ENCODE data around the gene UGT1A7.
"Not testable (repeated sequence)": the region's sequence is repeated elsewhere in the genome, so short reads cannot be mapped to it uniquely, and the experiment has no call there.

Gene UGT1A7

GRCh38 chr2:233654501-233654900 lies 27.2 kb upstream of the UGT1A7 start:
- TF ChIP-seq EZH2phosphoT487 (IDR thresholded peaks at IDR 0.05; ENCODE audit: borderline replicate concordance, low read length): no peak
- TF ChIP-seq CTCF (IDR thresholded peaks at IDR 0.05; ENCODE audit: low read depth, low read length, poor library complexity, severe bottlenecking): no peak
- Histone ChIP-seq H3K9me2 (replicated peaks; ENCODE audit: control insufficient read depth, low read length) (no peaks in the 10 kb centered on the region), H4K20me1 (ENCODE audit: control insufficient read depth, insufficient read depth, low read depth, low read length) (no peaks in the 10 kb centered on the region), H3K27me3 (ENCODE audit: control insufficient read depth, low read length) (peaks cover 3% of the 10 kb centered on the region; the same call in 1 of the 2 replicates), H3K4me3 (ENCODE audit: low read length) (no peak overlapping the region), H3K27ac (ENCODE audit: low read depth, low read length) (no peak overlapping the region), H3K36me3 (ENCODE audit: control insufficient read depth, low read length) (no peaks in the 10 kb centered on the region), H3K4me1 (ENCODE audit: control insufficient read depth, low read length) (no peaks in the 10 kb centered on the region), H3K79me2 (ENCODE audit: control insufficient read depth, low read length) (no peaks in the 10 kb centered on the region), H3F3A (ENCODE audit: control insufficient read depth, insufficient read depth) (no peaks in the 10 kb centered on the region), H3K9me3 (ENCODE audit: control insufficient read depth, insufficient read depth, low read length) (no peaks in the 10 kb centered on the region), H3K4me2 (ENCODE audit: low read length) (no peak overlapping the region)

- Histone ChIP-seq H3K36me3 (ENCODE audit: control insufficient read depth, low read length) (no peaks in the 10 kb centered on the region), H3K79me2 (ENCODE audit: control insufficient read depth, low read length) (no peaks in the 10 kb centered on the region), H3K4me1 (ENCODE audit: control insufficient read depth, low read length) (no peaks in the 10 kb centered on the region), H3K9me2 (replicated peaks; ENCODE audit: control insufficient read depth, low read length) (no peaks in the 10 kb centered on the region), H3K27ac (ENCODE audit: low read depth, low read length) (no peak overlapping the region), H3K27me3 (ENCODE audit: control insufficient read depth, low read length) (peaks cover 3% of the 10 kb centered on the region; the same call in 1 of the 2 replicates), H3K9me3 (ENCODE audit: control insufficient read depth, insufficient read depth, low read length) (no peaks in the 10 kb centered on the region), H3K4me3 (ENCODE audit: low read length) (no peak overlapping the region), H3K4me2 (ENCODE audit: low read length) (no peak overlapping the region), H4K20me1 (ENCODE audit: control insufficient read depth, insufficient read depth, low read depth, low read length) (no peaks in the 10 kb centered on the region), H3F3A (ENCODE audit: control insufficient read depth, insufficient read depth) (no peaks in the 10 kb centered on the region)
- no peak for TF ChIP-seq CTCF (IDR thresholded peaks at IDR 0.05; ENCODE audit: low read depth, low read length, poor library complexity, severe bottlenecking)
- TF ChIP-seq EZH2phosphoT487 (IDR thresholded peaks at IDR 0.05; ENCODE audit: borderline replicate concordance, low read length): no peak
These were observed 26.7 kb upstream of the UGT1A7 start for GRCh38 chr2:233655043-233655442.

GRCh38 chr2:233655943-233656342 lies 25.8 kb upstream of the UGT1A7 start:
- not testable (repeated sequence) for H3K4me3 ChIP-seq (ENCODE audit: low read length); H3K79me2 ChIP-seq (ENCODE audit: control insufficient read depth, low read length); H3K36me3 ChIP-seq (ENCODE audit: control insufficient read depth, low read length); H3K27me3 ChIP-seq (ENCODE audit: control insufficient read depth, low read length); H3K4me1 ChIP-seq (ENCODE audit: control insufficient read depth, low read length); H3K27ac ChIP-seq (ENCODE audit: low read depth, low read length); H3K9me3 ChIP-seq (ENCODE audit: control insufficient read depth, insufficient read depth, low read length); H3K9me2 ChIP-seq (replicated peaks; ENCODE audit: control insufficient read depth, low read length); H3K4me2 ChIP-seq (ENCODE audit: low read length); H3F3A ChIP-seq (ENCODE audit: control insufficient read depth, insufficient read depth); H4K20me1 ChIP-seq (ENCODE audit: control insufficient read depth, insufficient read depth, low read depth, low read length)

DNA sequence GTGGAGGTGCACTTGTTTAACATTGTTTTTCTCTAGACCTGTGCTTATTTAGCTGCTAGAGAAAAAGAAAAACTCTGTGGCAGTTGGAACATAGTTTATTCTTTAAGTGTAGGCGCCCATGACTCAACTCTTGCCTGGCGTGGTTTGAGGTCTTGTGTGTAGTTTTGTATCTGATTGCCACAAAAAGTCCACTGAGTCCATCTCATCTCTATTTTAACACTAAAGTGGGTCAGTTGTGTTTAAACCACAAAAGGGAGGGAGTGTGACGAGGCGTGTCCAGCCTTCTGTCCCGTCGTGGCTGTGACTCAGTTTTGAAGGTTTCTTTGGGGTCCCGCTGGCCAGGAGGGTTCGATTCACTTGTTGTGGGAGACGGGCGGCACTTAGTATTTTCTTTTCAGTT lies 25.3 kb upstream of the UGT1A7 start:
- TF ChIP-seq CTCF (IDR thresholded peaks at IDR 0.05; ENCODE audit: low read depth, low read length, poor library complexity, severe bottlenecking) (no peak), EZH2phosphoT487 (IDR thresholded peaks at IDR 0.05; ENCODE audit: borderline replicate concordance, low read length) (no peak)
- no peaks in the 10 kb centered on the region for H3K36me3 ChIP-seq (ENCODE audit: control insufficient read depth, low read length)
- no peaks in the 10 kb centered on the region for H3K9me3 ChIP-seq (ENCODE audit: control insufficient read depth, insufficient read depth, low read length)
- no peak overlapping the region for H3K4me2 ChIP-seq (ENCODE audit: low read length)
- no peak overlapping the region for H3K27ac ChIP-seq (ENCODE audit: low read depth, low read length)
- no peaks in the 10 kb centered on the region for H4K20me1 ChIP-seq (ENCODE audit: control insufficient read depth, insufficient read depth, low read depth, low read length)
- H3K27me3 ChIP-seq (ENCODE audit: control insufficient read depth, low read length): 0 out of 2 replicates have a peak, but pooled peaks cover 5% of the 10 kb centered on the region
- no peaks in the 10 kb centered on the region for H3F3A ChIP-seq (ENCODE audit: control insufficient read depth, insufficient read depth)
- H3K9me2 ChIP-seq (replicated peaks; ENCODE audit: control insufficient read depth, low read length): no peaks in the 10 kb centered on the region
- no peaks in the 10 kb centered on the region for H3K79me2 ChIP-seq (ENCODE audit: control insufficient read depth, low read length)
- H3K4me1 ChIP-seq (ENCODE audit: control insufficient read depth, low read length): no peaks in the 10 kb centered on the region
- H3K4me3 ChIP-seq (ENCODE audit: low read length): no peak overlapping the region

Data from DOHH2 (cell line).